Smooth muscle cell of the pulmonary artery (primary cell): ENCODE results near the gene TATDN3. TPM values are rescaled to one million over a fixed set of nuclear protein-coding genes. Genes with fewer than 3 reads are reported as not detected.

Experiments used
- total RNA-seq: library from RNA; depleted of rRNA; stranded (reverse); fragments of >200 nt; gene quantifications from 2 replicates; pipeline ENCODE4 v1.2.3, GENCODE V29; 2014

The TATDN3 gene, protein sequence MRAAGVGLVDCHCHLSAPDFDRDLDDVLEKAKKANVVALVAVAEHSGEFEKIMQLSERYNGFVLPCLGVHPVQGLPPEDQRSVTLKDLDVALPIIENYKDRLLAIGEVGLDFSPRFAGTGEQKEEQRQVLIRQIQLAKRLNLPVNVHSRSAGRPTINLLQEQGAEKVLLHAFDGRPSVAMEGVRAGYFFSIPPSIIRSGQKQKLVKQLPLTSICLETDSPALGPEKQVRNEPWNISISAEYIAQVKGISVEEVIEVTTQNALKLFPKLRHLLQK
- 11.0 and 13.9 TPM in 2 replicates for total RNA-seq

GRCh38 chr1:212791676-212792395, at the start of gene TATDN3, which contains the start of gene NSL1:
Gene TATDN3 (plus strand): TSS chr1:212791894. CDS start chr1:212791922, 28 bp downstream.
Gene NSL1 (minus strand): TSS chr1:212791777. CDS start chr1:212791763, 14 bp downstream.

GRCh38 chr1:212847549-212847948, 55.9 kb downstream of the TATDN3 start, which contains the start of gene SPATA45:
Gene SPATA45 (minus strand): TSS chr1:212847649. CDS start chr1:212836149, 11,500 bp downstream.

DNA sequence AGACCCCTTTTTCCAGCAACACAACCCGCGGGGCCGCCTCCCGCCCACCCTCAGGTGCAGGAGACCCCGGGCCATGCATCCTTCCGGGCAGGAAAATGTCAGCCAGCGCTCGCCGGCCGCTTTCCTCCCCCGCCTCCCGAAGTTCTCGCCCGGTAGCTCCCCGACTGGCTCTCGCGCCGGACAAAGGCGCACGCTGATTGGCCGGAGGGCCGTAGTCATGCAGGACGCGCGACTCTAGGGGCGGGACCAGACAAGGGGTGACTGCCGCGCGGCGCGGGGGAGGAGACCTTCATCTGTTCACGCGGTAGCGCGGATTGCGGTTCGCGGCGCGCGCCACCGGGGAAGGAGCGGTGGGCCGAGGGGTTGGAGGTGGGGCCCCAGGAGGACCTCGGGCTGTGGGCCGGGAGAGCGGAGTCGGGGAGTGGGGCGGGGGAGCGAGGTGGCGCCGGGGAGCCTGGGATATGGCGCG, 66.3 kb downstream of the TATDN3 start, which contains the start of gene FLVCR1:
TSS of gene FLVCR1 (plus strand) at position 284 of the 469 bp plus-strand sequence. CDS start at position 462, 178 bp downstream.

Other genes starting within 250 kb of the TATDN3 start
- 6.6 and 12.6 TPM in 2 replicates for gene ATF3, start 183.1 kb upstream of the TATDN3 start, total RNA-seq
- 1.8 and 3.4 TPM in 2 replicates for gene BATF3, start 92.1 kb upstream of the TATDN3 start, total RNA-seq
- gene NSL1, start 117 bp upstream of the TATDN3 start, total RNA-seq = 21.3 and 34.3 TPM in 2 replicates
- gene SPATA45, start 55.8 kb downstream of the TATDN3 start, total RNA-seq = not detected in 2 replicates
- 5.7 and 7.9 TPM in 2 replicates for gene FLVCR1, start 66.4 kb downstream of the TATDN3 start, total RNA-seq
- gene VASH2, start 158.6 kb downstream of the TATDN3 start, total RNA-seq = 0.03 and 0.26 TPM in 2 replicates
- 41.1 and 43.9 TPM in 2 replicates for gene ANGEL2, start 224.0 kb downstream of the TATDN3 start, total RNA-seq